Measurements from ENCODE around the gene PPP1R14C. TPM values are rescaled to one million over a fixed set of nuclear protein-coding genes. Genes with fewer than 3 reads are reported as not detected.

PPP1R14C gene
- total and polyA plus RNA-seq, 2 experiments from 2014 or later, result 1.1 to 1.4 TPM

GRCh38 chr6:150270330-150271052, 127.6 kb downstream of the PPP1R14C start (continued):
- TF ChIP-seq CREB1 (CRISPR knock-in tag; IDR thresholded peaks at IDR 0.05; ENCODE audit: low read depth), result no peak
- no peak for TF ChIP-seq ZNF114 (CRISPR knock-in tag; IDR thresholded peaks at IDR 0.05)
- TF ChIP-seq EZH2phosphoT487 (IDR thresholded peaks at IDR 0.05; ENCODE audit: unreplicated experiment), result no peak

GRCh38 chr6:150271172-150271500, 128.3 kb downstream of the PPP1R14C start:
- Mint-ChIP-seq H3K27ac (no peak overlapping the region), H3K36me3 (ENCODE audit: low read depth) (no peaks in the 10 kb centered on the region), H3K9me3 (peaks cover 5% of the 10 kb centered on the region; the same call in 1 of the 3 replicates), H3K4me1 (no peaks in the 10 kb centered on the region; the same call in 2 of the 3 replicates), H3K4me3 (no peak overlapping the region), H3K27me3 (ENCODE audit: insufficient read depth, low read depth, poor library complexity) (peaks cover 5% of the 10 kb centered on the region)
- H3K4me2 ChIP-seq, result no peak overlapping the region
- H3K4me1 ChIP-seq (ENCODE audit: insufficient read depth), result no peaks in the 10 kb centered on the region
- H3K79me2 ChIP-seq (replicated peaks; ENCODE audit: insufficient read depth), result no peaks in the 10 kb centered on the region
- no peak for DNase-seq (ENCODE audit: low spot score)
- no peaks in the 10 kb centered on the region for H3K36me3 ChIP-seq (ENCODE audit: insufficient read depth)
- H2AFZ ChIP-seq, result no peak overlapping the region
- H3K9me2 ChIP-seq (ENCODE audit: insufficient read depth), result no peaks in the 10 kb centered on the region
- H3K27ac ChIP-seq (ENCODE audit: low read depth), result no peak overlapping the region
- H3K4me3 ChIP-seq, result no peak overlapping the region
- no peak for ATAC-seq
- H3F3A ChIP-seq (replicated peaks; ENCODE audit: low read depth), result no peaks in the 10 kb centered on the region
- H4K20me1 ChIP-seq (replicated peaks; ENCODE audit: insufficient read depth), result no peaks in the 10 kb centered on the region
- no peaks in the 10 kb centered on the region for H3K27me3 ChIP-seq (ENCODE audit: insufficient read depth)
- TF ChIP-seq ZNF462 (CRISPR knock-in tag; IDR thresholded peaks at IDR 0.05) (no peak), REST (IDR thresholded peaks at IDR 0.05; ENCODE audit: unreplicated experiment) (no peak), ETS1 (IDR thresholded peaks at IDR 0.05) (no peak), ZNF331 (CRISPR knock-in tag; IDR thresholded peaks at IDR 0.05; ENCODE audit: low read depth) (no peak), JUNB (IDR thresholded peaks at IDR 0.05; ENCODE audit: unreplicated experiment) (no peak), CREB1 (CRISPR knock-in tag; IDR thresholded peaks at IDR 0.05; ENCODE audit: low read depth) (no peak), POLR2AphosphoS5 (IDR thresholded peaks at IDR 0.05; ENCODE audit: low read depth) (no peak), NANOG (IDR thresholded peaks at IDR 0.05; ENCODE audit: borderline replicate concordance) (no peak), ZNF114 (CRISPR knock-in tag; IDR thresholded peaks at IDR 0.05) (no peak), CTCF (conservative IDR thresholded peaks at IDR 0.05; ENCODE audit: low read depth in 2 of 2) (no peak), STAT1 (IDR thresholded peaks at IDR 0.05; ENCODE audit: unreplicated experiment) (no peak), EZH2 (IDR thresholded peaks at IDR 0.05; ENCODE audit: low read depth, unreplicated experiment) (no peak)
